WTC11 (cell line): Measurements from ENCODE around the gene EXOSC2. TPM values are rescaled to one million over a fixed set of nuclear protein-coding genes. Genes with fewer than 3 reads are reported as not detected.

Experiments
- ATAC-seq: fragments of 200-7000 bp; cut with Tn5 transposase; 2 replicates; pipeline ENCODE4 v1.10.0; 2021; ENCODE audit warnings: mild to moderate bottlenecking, moderate library complexity
- CTCF ChIA-PET: fragments of 300-600 bp; sonication (Branson Sonifier 250); formaldehyde crosslinking; loops from one replicate; lab custom pipeline; 2021; ENCODE audit warnings: antibody characterized with exemption; lab: Charles Lee
- POLR2A ChIA-PET: fragments of 350-600 bp; sonication (Branson Sonifier 250); formaldehyde crosslinking; loops from one replicate; lab custom pipeline; 2021; ENCODE audit warnings: antibody characterized with exemption; lab: Charles Lee
- DNase-seq: peaks from one replicate; pipeline ENCODE4 v3.0.0; 2021; ENCODE audit warnings: low spot score
- H3K27ac Mint-ChIP-seq: 2 replicates; pipeline ENCODE4 v1.8.0; 2021; ENCODE audit warnings: mixed read lengths
- H3K27me3 Mint-ChIP-seq: 2 replicates; pipeline ENCODE4 v1.8.0; 2021; ENCODE audit warnings: low read depth, mild to moderate bottlenecking, moderate library complexity, mixed read lengths
- H3K36me3 Mint-ChIP-seq: 2 replicates; pipeline ENCODE4 v1.8.0; 2021; ENCODE audit warnings: mixed read lengths
- H3K4me1 Mint-ChIP-seq: 2 replicates; pipeline ENCODE4 v1.8.0; 2022; ENCODE audit warnings: mixed read lengths
- H3K4me3 Mint-ChIP-seq: 2 replicates; pipeline ENCODE4 v1.8.0; 2021; ENCODE audit warnings: mild to moderate bottlenecking, moderate library complexity, mixed read lengths
- H3K9me3 Mint-ChIP-seq: 2 replicates; pipeline ENCODE4 v1.8.0; 2021; ENCODE audit warnings: mixed read lengths
- ATF3 ChIP-seq: sonication (generic); formaldehyde crosslinking; conservative IDR thresholded peaks from 2 replicates; pipeline ENCODE4 v1.8.1; 2022; ENCODE audit warnings: mild to moderate bottlenecking, missing genetic modification reagents
- ATF6 ChIP-seq: sonication (generic); formaldehyde crosslinking; IDR thresholded peaks from 2 replicates; pipeline ENCODE4 v1.8.1; 2023; ENCODE audit warnings: mild to moderate bottlenecking, missing genetic modification reagents
- CBFB ChIP-seq: sonication (generic); formaldehyde crosslinking; IDR thresholded peaks from 2 replicates; pipeline ENCODE4 v1.8.1; 2022; ENCODE audit warnings: mild to moderate bottlenecking, low read depth, missing genetic modification reagents
- E2F4 ChIP-seq: sonication (generic); formaldehyde crosslinking; IDR thresholded peaks from 2 replicates; pipeline ENCODE4 v1.8.1; 2022; ENCODE audit warnings: low read depth, mild to moderate bottlenecking, moderate library complexity, missing genetic modification reagents, borderline replicate concordance
- E2F5 ChIP-seq: sonication (generic); formaldehyde crosslinking; IDR thresholded peaks from 2 replicates; pipeline ENCODE4 v1.8.1; 2022; ENCODE audit warnings: mild to moderate bottlenecking, moderate library complexity, missing genetic modification reagents
- GRHL2 ChIP-seq: fragments of 250-450 bp; sonication (Bioruptor Pico); IDR thresholded peaks from 2 replicates; pipeline ENCODE4 v1.8.0; 2022; ENCODE audit warnings: mild to moderate bottlenecking, moderate library complexity; ENCODE audit not compliant: insufficient replicate concordance, severe bottlenecking
- GTF2I ChIP-seq: fragments of 250-450 bp; sonication (Bioruptor Pico); conservative IDR thresholded peaks from 2 replicates; pipeline ENCODE4 v1.4.0; 2021; ENCODE audit warnings: mild to moderate bottlenecking
- HMGA2 ChIP-seq: fragments of 250-450 bp; sonication (Bioruptor Pico); IDR thresholded peaks from 2 replicates; pipeline ENCODE4 v1.4.0; 2021; ENCODE audit warnings: mild to moderate bottlenecking, moderate library complexity
- KAT7 ChIP-seq: sonication (generic); formaldehyde crosslinking; IDR thresholded peaks from 2 replicates; pipeline ENCODE4 v1.8.1; 2023; ENCODE audit warnings: missing genetic modification reagents, mild to moderate bottlenecking, borderline replicate concordance
- NFE2L1 ChIP-seq: sonication (generic); formaldehyde crosslinking; IDR thresholded peaks from 2 replicates; pipeline ENCODE4 v1.8.1; 2023; ENCODE audit warnings: missing genetic modification reagents
- NFYB ChIP-seq: sonication (generic); formaldehyde crosslinking; conservative IDR thresholded peaks from 2 replicates; pipeline ENCODE4 v1.8.0; 2022; ENCODE audit warnings: low read depth, missing genetic modification reagents
- NR3C1 ChIP-seq: sonication (generic); formaldehyde crosslinking; conservative IDR thresholded peaks from 2 replicates; pipeline ENCODE4 v1.8.1; 2023; ENCODE audit warnings: low read depth, mild to moderate bottlenecking, missing genetic modification reagents
- PRRX2 ChIP-seq: fragments of 250-450 bp; sonication (Bioruptor Pico); IDR thresholded peaks from 2 replicates; pipeline ENCODE4 v1.8.0; 2021; ENCODE audit warnings: mild to moderate bottlenecking
- SMAD3 ChIP-seq: sonication (generic); formaldehyde crosslinking; IDR thresholded peaks from 2 replicates; pipeline ENCODE4 v1.8.0; 2022; ENCODE audit warnings: missing genetic modification reagents, mild to moderate bottlenecking, borderline replicate concordance
- SMAD4 ChIP-seq: sonication (generic); formaldehyde crosslinking; IDR thresholded peaks from 2 replicates; pipeline ENCODE4 v1.8.0; 2022; ENCODE audit warnings: mild to moderate bottlenecking, missing genetic modification reagents
- SP1 ChIP-seq: sonication (generic); formaldehyde crosslinking; conservative IDR thresholded peaks from 2 replicates; pipeline ENCODE4 v1.8.1; 2022; ENCODE audit warnings: missing genetic modification reagents
- TCF7 ChIP-seq: sonication (generic); formaldehyde crosslinking; IDR thresholded peaks from 2 replicates; pipeline ENCODE4 v1.8.0; 2022; ENCODE audit warnings: mild to moderate bottlenecking, low read depth, missing genetic modification reagents, moderate library complexity
- TEAD1 ChIP-seq: sonication (generic); formaldehyde crosslinking; IDR thresholded peaks from 2 replicates; pipeline ENCODE4 v1.8.0; 2022; ENCODE audit warnings: mild to moderate bottlenecking, missing genetic modification reagents
- USF2 ChIP-seq: sonication (generic); formaldehyde crosslinking; IDR thresholded peaks from 2 replicates; pipeline ENCODE4 v1.8.1; 2023; ENCODE audit warnings: mild to moderate bottlenecking, missing genetic modification reagents, moderate library complexity
- ZNF138 ChIP-seq: sonication (generic); formaldehyde crosslinking; conservative IDR thresholded peaks from 2 replicates; pipeline ENCODE4 v1.8.1; 2022; ENCODE audit warnings: mild to moderate bottlenecking, moderate library complexity, missing genetic modification reagents
- ZNF219 ChIP-seq: sonication (generic); formaldehyde crosslinking; IDR thresholded peaks from 2 replicates; pipeline ENCODE4 v1.8.0; 2023; ENCODE audit warnings: missing genetic modification reagents, mild to moderate bottlenecking, borderline replicate concordance
- ZNF317 ChIP-seq: sonication (generic); formaldehyde crosslinking; IDR thresholded peaks from 2 replicates; pipeline ENCODE4 v1.8.1; 2023; ENCODE audit warnings: low read depth, mild to moderate bottlenecking, moderate library complexity, missing genetic modification reagents, borderline replicate concordance
- ZNF396 ChIP-seq: fragments of 250-450 bp; sonication (Bioruptor Pico); IDR thresholded peaks from 2 replicates; pipeline ENCODE4 v1.8.0; 2021; ENCODE audit warnings: mild to moderate bottlenecking, moderate library complexity, borderline replicate concordance
- ZNF532 ChIP-seq: fragments of 250-450 bp; sonication (Bioruptor Pico); IDR thresholded peaks from 2 replicates; pipeline ENCODE4 v1.9.0; 2021; ENCODE audit warnings: mild to moderate bottlenecking, borderline replicate concordance
- ZNF671 ChIP-seq: fragments of 250-450 bp; sonication (Bioruptor Pico); IDR thresholded peaks from 2 replicates; pipeline ENCODE4 v1.8.0; 2021; ENCODE audit warnings: mild to moderate bottlenecking
- total RNA-seq: library from RNA; stranded (reverse); gene quantifications from 3 replicates; pipeline ENCODE4 v1.2.3, GENCODE V29; 2021

EXOSC2 gene
- total RNA-seq, 1 experiment from 2014 or later = 76.1 TPM

- DNase-seq (peak; percentile 42), ATAC-seq (peak; percentile 65)
- peaks cover 4% of the 10 kb centered on the region for H3K9me3 Mint-ChIP-seq
- H3K4me1 Mint-ChIP-seq = peaks cover 42% of the 10 kb centered on the region
- H3K27me3 Mint-ChIP-seq = peaks cover 2% of the 10 kb centered on the region; the same call in 1 of the 2 replicates
- peak; percentile 79 for TF ChIP-seq NFYB (CRISPR knock-in tag)
- no peak for TF ChIP-seq ZNF671 (CRISPR knock-in tag)
- no peak for TF ChIP-seq ZNF138
- no peak for TF ChIP-seq SP1 (CRISPR knock-in tag)
- TF ChIP-seq GRHL2 (CRISPR knock-in tag) = no peak
- no peak for TF ChIP-seq USF2 (CRISPR knock-in tag)
- no peak for TF ChIP-seq ATF6
- POLR2A ChIA-PET = interaction anchor here (1.1 to 1.6 kb wide), 2 partner anchors 176 to 229 kb away, joined by 3 to 4 read pairs; no protein-coding TSS in a partner anchor
- H3K27ac Mint-ChIP-seq = peak overlapping the region; percentile 35
- peak overlapping the region; percentile 38 for H3K4me3 Mint-ChIP-seq
- H3K36me3 Mint-ChIP-seq = peaks cover 9% of the 10 kb centered on the region
- CTCF ChIA-PET = interaction anchor here (0.9 to 2.0 kb wide), 5 partner anchors 11 to 357 kb away, joined by 3 to 14 read pairs (median 4); no protein-coding TSS in a partner anchor
Measured at GRCh38 chr9:130689937-130690700, 3.5 kb upstream of the EXOSC2 start.

GRCh38 chr9:130692321-130692720 is 1.3 kb upstream of the EXOSC2 start:
- H3K4me1 Mint-ChIP-seq = peaks cover 57% of the 10 kb centered on the region
- DNase-seq (peak; percentile 93), ATAC-seq (peak; percentile 87)
- ChIA-PET CTCF (interaction anchor here (0.5 to 3.3 kb wide), 30 partner anchors 8 to 576 kb away, joined by 3 to 46 read pairs (median 6); partner anchors contain the start of gene FUBP3), POLR2A (interaction anchor here (0.8 to 1.3 kb wide), 3 partner anchors 8 to 306 kb away, joined by 3 to 5 read pairs (median 3); no protein-coding TSS in a partner anchor)
- H3K27ac Mint-ChIP-seq = peak overlapping the region; percentile 76; the same call in 1 of the 2 replicates
- H3K4me3 Mint-ChIP-seq = peak overlapping the region; percentile 98
- H3K36me3 Mint-ChIP-seq = peaks cover 24% of the 10 kb centered on the region
- no peaks in the 10 kb centered on the region for H3K9me3 Mint-ChIP-seq
- H3K27me3 Mint-ChIP-seq = peaks cover 2% of the 10 kb centered on the region; the same call in 1 of the 2 replicates
- TF ChIP-seq ZNF317 (CRISPR knock-in tag) (no peak), KAT7 (no peak), PRRX2 (no peak), ATF3 (no peak), CBFB (CRISPR knock-in tag) (no peak), E2F5 (CRISPR knock-in tag) (no peak), SMAD4 (CRISPR knock-in tag) (no peak), ZNF671 (CRISPR knock-in tag) (no peak), SMAD3 (CRISPR knock-in tag) (no peak), ZNF532 (CRISPR knock-in tag) (no peak), NFE2L1 (CRISPR knock-in tag) (no peak), GTF2I (CRISPR knock-in tag) (no peak), ZNF219 (CRISPR knock-in tag) (no peak), HMGA2 (no peak), TCF7 (CRISPR knock-in tag) (no peak), ZNF396 (CRISPR knock-in tag) (no peak), NR3C1 (CRISPR knock-in tag) (no peak), TEAD1 (CRISPR knock-in tag) (no peak), E2F4 (CRISPR knock-in tag) (no peak)
